ENCODE data around the gene FSD2.

DNA sequence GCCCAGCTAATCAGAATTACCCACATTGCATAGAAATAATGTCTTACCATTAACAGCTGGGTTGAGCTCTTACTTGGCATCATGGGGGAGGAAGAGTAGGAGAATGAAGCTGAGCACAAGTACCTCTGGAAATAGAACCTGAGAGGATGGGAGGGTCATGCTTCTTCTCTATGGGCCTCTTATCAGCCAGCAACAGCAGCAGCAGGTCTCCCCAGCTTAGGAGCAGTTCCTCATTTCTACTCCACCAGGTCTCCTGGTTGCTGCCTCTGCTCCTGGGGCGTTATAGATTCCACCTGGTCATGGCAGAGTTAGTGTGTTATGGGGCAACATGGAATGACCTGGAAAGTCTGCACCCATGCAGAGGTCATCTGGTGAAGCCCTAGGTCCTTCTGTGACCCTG is 3.4 kb downstream of the FSD2 start:
- TF ChIP-seq GATA2 (IDR thresholded peaks at IDR 0.05; ENCODE audit: low read depth, low read length) = no peak
- TF ChIP-seq GATA3 (IDR thresholded peaks at IDR 0.05; ENCODE audit: low read depth, low read length) = no peak

All from SH-SY5Y (cell line).